ENCODE measurements around the gene NCOA3.

The NCOA3 gene

DNA sequence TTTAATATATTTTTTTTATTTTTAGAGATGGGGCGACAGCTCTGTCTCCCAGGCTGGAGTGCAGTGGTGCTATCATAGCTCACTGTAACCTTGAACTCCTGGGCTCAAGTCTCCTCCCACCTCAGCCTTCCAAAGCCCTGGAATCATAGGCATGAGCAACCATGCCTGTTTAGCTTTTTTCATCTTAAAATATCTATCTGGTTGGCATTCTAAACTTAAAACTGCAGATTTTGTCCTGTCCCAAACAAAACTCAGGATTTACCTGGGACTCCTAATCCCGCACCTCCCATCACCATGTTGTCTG is 158.9 kb downstream of the NCOA3 start:
- no peak for TF ChIP-seq CTCF (IDR thresholded peaks at IDR 0.05; ENCODE audit: control insufficient read depth, extremely low read depth, insufficient read depth)
- no peak for DNase-seq (ENCODE audit: low read depth)

DNA sequence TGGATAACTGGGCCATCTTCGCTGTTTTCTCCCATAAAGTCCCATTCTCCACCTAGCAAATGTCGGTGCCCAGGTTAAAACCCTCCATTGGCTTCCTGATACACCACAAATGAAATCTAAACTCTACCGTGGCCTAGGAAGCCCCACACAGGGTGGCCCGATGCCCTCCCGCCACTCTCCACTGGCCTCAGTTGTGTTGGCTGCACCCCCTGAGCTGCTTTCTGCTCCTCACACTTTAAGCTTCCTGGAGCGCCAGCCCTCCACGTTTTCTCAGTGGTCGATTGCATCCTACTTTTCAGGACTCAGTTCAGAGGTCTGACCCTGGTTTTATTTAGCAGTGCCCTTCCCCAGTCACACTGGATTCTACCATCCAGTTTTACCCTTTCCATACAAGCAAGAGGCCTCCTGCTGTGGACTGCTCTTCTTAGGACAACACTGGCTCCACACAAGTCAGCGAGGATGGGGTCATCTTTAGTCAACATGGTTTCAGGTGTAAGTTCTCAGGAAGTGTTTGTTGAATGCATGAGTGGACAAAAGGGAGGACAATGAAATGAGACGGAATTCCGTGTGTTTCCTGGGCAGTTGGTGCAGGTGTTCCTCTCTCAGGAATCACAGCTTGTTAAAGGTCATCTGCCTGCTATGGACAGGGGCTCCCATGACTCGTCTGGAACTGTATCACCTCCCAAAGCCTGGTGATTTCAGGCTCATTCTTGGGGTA is 159.5 kb downstream of the NCOA3 start:
- no peak overlapping the region for H3K4me3 ChIP-seq (ENCODE audit: low read depth, low read length)
- no peak for DNase-seq (ENCODE audit: low read depth)
- TF ChIP-seq CTCF (IDR thresholded peaks at IDR 0.05; ENCODE audit: control insufficient read depth, extremely low read depth, insufficient read depth): no peak

More for the DNA sequence above, 158.9 kb downstream of the NCOA3 start:
- no peak overlapping the region for H3K4me3 ChIP-seq (ENCODE audit: low read depth, low read length)

DNA sequence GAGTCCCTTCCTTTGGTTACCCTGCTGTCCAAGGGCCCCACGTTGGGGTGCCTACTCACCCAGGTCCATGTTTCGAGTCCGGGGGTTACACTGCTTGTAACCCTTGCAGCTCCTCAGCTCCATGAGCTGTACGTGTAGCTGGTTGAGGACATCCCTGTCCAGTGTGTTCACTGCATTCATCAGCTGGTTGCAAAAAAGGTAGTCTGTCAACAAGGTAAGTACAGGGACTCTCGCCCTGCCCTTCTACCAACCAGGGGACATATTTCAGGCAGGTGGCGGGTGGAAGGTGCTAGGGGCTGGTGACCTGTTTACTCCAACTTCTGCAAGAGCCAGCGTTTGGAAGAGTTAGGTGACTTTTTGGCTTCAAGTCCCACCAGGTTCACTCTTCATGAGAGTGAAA is 160.0 kb downstream of the NCOA3 start:
- DNase-seq (ENCODE audit: low read depth): no peak
- H3K4me3 ChIP-seq (ENCODE audit: low read depth, low read length): no peak overlapping the region
- TF ChIP-seq CTCF (IDR thresholded peaks at IDR 0.05; ENCODE audit: control insufficient read depth, extremely low read depth, insufficient read depth): no peak

DNA sequence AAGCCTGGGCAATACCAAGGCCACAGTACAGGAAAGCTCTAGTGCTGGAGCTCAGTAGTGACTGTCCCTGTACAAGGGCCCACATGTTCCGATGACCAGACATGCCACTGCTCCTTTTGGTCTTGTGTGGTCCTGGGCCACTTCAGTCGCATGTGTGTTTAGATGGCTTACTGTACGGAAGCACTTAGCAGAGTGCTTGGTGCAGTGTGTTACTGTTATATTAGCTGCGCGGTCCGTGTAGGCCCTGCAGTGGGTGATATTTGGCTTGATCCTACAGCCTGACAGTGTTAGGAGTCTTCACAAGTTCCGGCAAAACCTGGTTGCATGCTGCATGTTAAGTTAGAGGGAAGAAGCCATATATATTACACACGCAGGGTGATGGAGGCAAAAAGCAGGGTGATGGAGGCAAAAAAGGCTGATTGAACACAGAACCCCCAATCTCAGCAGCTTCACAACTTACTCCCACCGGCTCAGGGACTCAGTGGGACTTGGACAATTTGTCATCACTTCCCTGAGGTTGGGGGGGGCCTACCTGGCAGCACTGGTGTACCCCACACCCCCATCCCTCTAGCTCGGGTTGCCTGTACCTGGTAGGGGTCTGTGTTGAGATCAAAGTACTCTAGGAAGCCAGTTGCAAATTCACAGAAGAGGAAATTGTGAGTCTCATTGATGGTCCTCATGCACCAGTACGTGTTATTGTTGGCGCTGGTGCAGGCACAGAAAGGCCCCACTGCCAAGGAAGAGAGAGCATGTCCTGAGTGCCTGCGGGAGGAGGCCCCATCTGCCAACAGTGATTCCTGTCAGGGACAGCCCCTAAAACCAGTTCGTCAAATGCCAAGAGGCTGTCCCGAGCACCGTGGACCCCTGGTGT is 161.0 kb downstream of the NCOA3 start:
- DNase-seq (ENCODE audit: low read depth): no peak
- TF ChIP-seq CTCF (IDR thresholded peaks at IDR 0.05; ENCODE audit: control insufficient read depth, extremely low read depth, insufficient read depth): no peak
- no peak overlapping the region for H3K4me3 ChIP-seq (ENCODE audit: low read depth, low read length)

- H3K4me3 ChIP-seq (ENCODE audit: low read depth, low read length): no peak overlapping the region
- TF ChIP-seq CTCF (IDR thresholded peaks at IDR 0.05; ENCODE audit: control insufficient read depth, extremely low read depth, insufficient read depth): peak; percentile 95
- no peak for DNase-seq (ENCODE audit: low read depth)
Observed at GRCh38 chr20:47663354-47664067, 161.8 kb downstream of the NCOA3 start.

- DNase-seq (ENCODE audit: low read depth): no peak
- no peak for TF ChIP-seq CTCF (IDR thresholded peaks at IDR 0.05; ENCODE audit: control insufficient read depth, extremely low read depth, insufficient read depth)
Observed at GRCh38 chr20:47664068-47664437, 162.4 kb downstream of the NCOA3 start.

More at GRCh38 chr20:47664068-47664437, 162.4 kb downstream of the NCOA3 start:
- no peak overlapping the region for H3K4me3 ChIP-seq (ENCODE audit: low read depth, low read length)
